HepG2 (cell line): ENCODE results near the gene IFT43. TPM values are rescaled to one million over a fixed set of nuclear protein-coding genes. Genes with fewer than 3 reads are reported as not detected.

Source experiments
- ATAC-seq: fragments of 200-7000 bp; cut with Tn5 transposase; 3 replicates; pipeline ENCODE4 v1.9.1; 2020; ENCODE audit warnings: mild to moderate bottlenecking, moderate library complexity
- BruUV-seq: library from RNA; stranded (reverse); fragments of 400-500 nt; replicated peaks from 2 replicates; lab custom pipeline; 2021; lab: Mats Ljungman, UMichigan
- CTCF ChIA-PET: fragments of 300-600 bp; formaldehyde crosslinking; extraction: SDS; loops from one replicate; lab custom pipeline; 2021; ENCODE audit warnings: low total read pairs, inconsistent platforms, low intra/inter-chr PET ratio; lab: Yijun Ruan, JAX
- POLR2A ChIA-PET: fragments of 350-600 bp; sonication (Branson Sonifier 250); formaldehyde crosslinking; loops from one replicate; lab custom pipeline; 2020; ENCODE audit warnings: antibody characterized with exemption, inconsistent platforms; lab: Yijun Ruan, JAX
- DNase-seq: peaks from one replicate; pipeline ENCODE4 v3.0.0-alpha.2; 2015; ENCODE audit warnings: low spot score
- FAIRE-seq: peaks from 3 replicates; lab custom pipeline; 2011; peaks lifted over from hg19 to GRCh38; lab: Jason Lieb, UNC
- H2AFZ ChIP-seq: one replicate; pipeline ENCODE4 v1.6.1; 2011; ENCODE audit warnings: low read length, inconsistent platforms
- H3K27ac ChIP-seq: fragments of 300-600 bp; 3 replicates; pipeline ENCODE4 v1.8.0; 2011; ENCODE audit warnings: mixed run types, mild to moderate bottlenecking, mixed read lengths, low read length, inconsistent platforms; ENCODE audit not compliant: insufficient read depth; ENCODE audit errors: extremely low read length
- H3K27me3 ChIP-seq, 2 experiments: fragments of 200-600 bp in 1 of 2; 2 replicates in 1 of 2; 3 replicates in 1 of 2; pipeline versions ENCODE4 v1.6.0 to v1.8.0; 2011; ENCODE audit warnings: low read length in 2 of 2, mild to moderate bottlenecking in 2 of 2, moderate library complexity in 2 of 2, inconsistent platforms in 1 of 2; ENCODE audit not compliant: insufficient read depth in 2 of 2, control insufficient read depth in 1 of 2
- H3K36me3 ChIP-seq, 2 experiments: fragments of 200-600 bp in 1 of 2; replicated peaks in 1 of 2; 2 replicates in 1 of 2; 3 replicates in 1 of 2; pipeline versions ENCODE4 v1.5.1 to v1.8.0; 2011; ENCODE audit warnings: low read length in 2 of 2, inconsistent platforms in 1 of 2; ENCODE audit not compliant: insufficient read depth in 2 of 2, control insufficient read depth in 1 of 2
- H3K4me1 ChIP-seq: 2 replicates; pipeline ENCODE4 v1.5.1; 2012; ENCODE audit warnings: low read length, inconsistent platforms; ENCODE audit not compliant: insufficient read depth
- H3K4me2 ChIP-seq: 2 replicates; pipeline ENCODE4 v1.6.0; 2011; ENCODE audit warnings: low read depth, low read length, inconsistent platforms
- H3K4me3 ChIP-seq, 3 experiments: fragments of 200-600 bp in 1 of 3; sonication (generic), shearing (Covaris generic) in 1 of 3; replicated peaks in 1 of 3; 2 replicates each; pipeline ENCODE4 v1.5.1; 2011 to 2016; ENCODE audit warnings: low read length in 3 of 3, inconsistent platforms in 2 of 3, low read depth in 2 of 3, mild to moderate bottlenecking in 2 of 3, control low read depth in 1 of 3, mixed read lengths in 1 of 3; ENCODE audit not compliant: insufficient read depth in 1 of 3
- H3K79me2 ChIP-seq: one replicate; pipeline ENCODE4 v1.6.1; 2011; ENCODE audit warnings: low read length, inconsistent platforms; ENCODE audit not compliant: insufficient read depth
- H3K9ac ChIP-seq: 2 replicates; pipeline ENCODE4 v1.6.0; 2011; ENCODE audit warnings: mild to moderate bottlenecking, low read depth, low read length, inconsistent platforms; ENCODE audit not compliant: insufficient read depth
- H3K9me3 ChIP-seq: 2 replicates; pipeline ENCODE4 v1.5.1; 2012; ENCODE audit warnings: mild to moderate bottlenecking, low read length
- H4K20me1 ChIP-seq: 2 replicates; pipeline ENCODE4 v1.6.0; 2011; ENCODE audit warnings: inconsistent platforms, mild to moderate bottlenecking, low read length, moderate library complexity; ENCODE audit not compliant: insufficient read depth
- CAMTA2 ChIP-seq: sonication (generic); formaldehyde crosslinking; IDR thresholded peaks from 2 replicates; pipeline ENCODE4 v1.4.0; 2020; ENCODE audit warnings: mild to moderate bottlenecking, missing genetic modification reagents, borderline replicate concordance
- CC2D1A ChIP-seq: sonication (generic); formaldehyde crosslinking; IDR thresholded peaks from 2 replicates; pipeline ENCODE4 v1.8.1; 2023; ENCODE audit warnings: mild to moderate bottlenecking, missing genetic modification reagents
- CEBPB ChIP-seq: IDR thresholded peaks from 2 replicates; pipeline ENCODE4 v1.6.1; 2011; ENCODE audit warnings: low read depth, low read length, improper control_type of control experiment, borderline replicate concordance
- CENPT ChIP-seq: sonication (generic); formaldehyde crosslinking; IDR thresholded peaks from 2 replicates; pipeline ENCODE4 v1.8.0; 2022; ENCODE audit warnings: low read depth, mild to moderate bottlenecking, moderate library complexity, missing genetic modification reagents
- CENPX ChIP-seq: sonication (generic); formaldehyde crosslinking; IDR thresholded peaks from 2 replicates; pipeline ENCODE4 v1.9.0; 2021; ENCODE audit warnings: mild to moderate bottlenecking, missing genetic modification reagents, moderate library complexity
- CHD4 ChIP-seq: fragments of 200-600 bp; sonication (generic); IDR thresholded peaks from 2 replicates; pipeline ENCODE4 v1.7.0; 2017; ENCODE audit warnings: mild to moderate bottlenecking, low read length, borderline replicate concordance
- MBD4 ChIP-seq: IDR thresholded peaks from 2 replicates; pipeline ENCODE4 v1.6.1; 2012; ENCODE audit warnings: low read length, inconsistent platforms, borderline replicate concordance
- PITX1 ChIP-seq: sonication (generic); formaldehyde crosslinking; IDR thresholded peaks from 2 replicates; pipeline ENCODE4 v1.5.1; 2020; ENCODE audit warnings: mild to moderate bottlenecking, missing genetic modification reagents
- POLR2A ChIP-seq, 2 experiments: IDR thresholded peaks; 2 replicates each; pipeline ENCODE4 v1.6.1; 2011; ENCODE audit warnings: low read depth in 2 of 2, low read length in 2 of 2, mild to moderate bottlenecking in 1 of 2, moderate library complexity in 1 of 2; ENCODE audit not compliant: insufficient read depth in 1 of 2
- SMARCC2 ChIP-seq: fragments of 450-650 bp; IDR thresholded peaks from 2 replicates; pipeline ENCODE4 v1.6.1; 2017; ENCODE audit warnings: antibody characterized with exemption, mild to moderate bottlenecking
- SOX6 ChIP-seq, 2 experiments: fragments of 450-650 bp in 1 of 2; sonication (generic) in 1 of 2; formaldehyde crosslinking in 1 of 2; IDR thresholded peaks; 2 replicates each; pipeline versions ENCODE4 v1.4.0 to v1.6.1; 2017 to 2020; ENCODE audit warnings: antibody characterized with exemption in 1 of 2, mild to moderate bottlenecking in 1 of 2, missing genetic modification reagents in 1 of 2
- TBX3 ChIP-seq: fragments of 450-650 bp; IDR thresholded peaks from 2 replicates; pipeline ENCODE4 v1.6.1; 2017; ENCODE audit warnings: antibody characterized with exemption, mild to moderate bottlenecking, inconsistent platforms, borderline replicate concordance
- TERF1 ChIP-seq: sonication (generic); formaldehyde crosslinking; IDR thresholded peaks from 2 replicates; pipeline ENCODE4 v1.8.0; 2022; ENCODE audit warnings: mild to moderate bottlenecking, missing genetic modification reagents, moderate library complexity
- ZBTB37 ChIP-seq: sonication (generic); formaldehyde crosslinking; IDR thresholded peaks from 2 replicates; pipeline ENCODE4 v1.4.0; 2020; ENCODE audit warnings: mild to moderate bottlenecking, missing genetic modification reagents
- ZBTB49 ChIP-seq: sonication (generic); formaldehyde crosslinking; IDR thresholded peaks from 2 replicates; pipeline ENCODE4 v1.4.0; 2020; ENCODE audit warnings: missing genetic modification reagents, borderline replicate concordance
- ZNF652 ChIP-seq: IDR thresholded peaks from 2 replicates; pipeline ENCODE4 v1.6.1; 2016; ENCODE audit warnings: low read depth, borderline replicate concordance
- ZNF740 ChIP-seq: sonication (generic); formaldehyde crosslinking; IDR thresholded peaks from 2 replicates; pipeline ENCODE4 v1.4.0; 2020; ENCODE audit warnings: missing genetic modification reagents
- ZNF790 ChIP-seq: sonication (generic); formaldehyde crosslinking; IDR thresholded peaks from 2 replicates; pipeline ENCODE4 v1.8.0; 2022; ENCODE audit warnings: missing genetic modification reagents, mild to moderate bottlenecking, borderline replicate concordance
- ZNF878 ChIP-seq: sonication (generic); formaldehyde crosslinking; IDR thresholded peaks from 2 replicates; pipeline ENCODE4 v1.8.1; 2023; ENCODE audit warnings: mild to moderate bottlenecking, missing genetic modification reagents, moderate library complexity
- WGBS: methylation state at CpG from one replicate; pipeline ENCODE4 v1.1.6; 2017; ENCODE audit warnings: low lambda C conversion rate; 5-methylcytosine and 5-hydroxymethylcytosine counted together
- in situ Hi-C: cut with HindIII; loops from 2 replicates; pipeline ENCODE4 v1.10.0; 2017; ENCODE audit warnings: low pct_unique_long_range_greater_than_20kb; ENCODE audit not compliant: extremely low pct_ligation_motif_present
- intact Hi-C: fragments of 100-400 bp; cut with micrococcal nuclease; formaldehyde crosslinking; loops from one replicate; pipeline ENCODE4 v1.10.0; 2022; ENCODE audit not compliant: unreplicated experiment
- polyA plus RNA-seq, 8 experiments: library from polyadenylated mRNA; depleted of rRNA in 3 of 8; stranded (reverse) in 7 of 8; unstranded in 1 of 8; fragments of >200 nt; fragmentation: Illumina TruSeq in 4 of 8; extraction: Trizol in 4 of 8; gene quantifications; 2 replicates each; pipeline versions ENCODE4 v1.2.1 to v1.2.3, GENCODE V29; 2011 to 2016; ENCODE audit warnings: low read depth in 4 of 8, missing spikeins in 1 of 8, mixed read lengths in 1 of 8; ENCODE audit not compliant: insufficient read depth in 1 of 8
- total RNA-seq, 5 experiments: library from RNA; depleted of rRNA; stranded (reverse); fragments of >200 nt; fragmentation: Illumina TruSeq; extraction: Trizol; gene quantifications; 2 replicates each; pipeline ENCODE4 v1.2.3, GENCODE V29; 2016; ENCODE audit warnings: low read depth in 1 of 5

Gene IFT43
- total and polyA plus RNA-seq, 2 of the 13 experiments (the other 11 are each of a cell fraction or from before 2014, with no cell fraction given), result 0.15 to 0.55 TPM

GRCh38 chr14:76006253-76006652, 20.7 kb downstream of the IFT43 start:
- POLR2A ChIA-PET, result no interaction called here
- no peak overlapping the region for H3K4me3 ChIP-seq
- H3K27ac ChIP-seq, result no peak overlapping the region
- no peaks in the 10 kb centered on the region for H3K9me3 ChIP-seq
- no peak overlapping the region for H2AFZ ChIP-seq
- no peak overlapping the region for H3K4me2 ChIP-seq
- WGBS, result 39% methylated on average over 2 of the region's 2 CpGs
- CTCF ChIA-PET, result no interaction called here
- BruUV-seq, result no TSS peak
- in situ Hi-C loops (no loop called here), intact Hi-C loops (no loop called here)
- no peaks in the 10 kb centered on the region for H3K79me2 ChIP-seq
- H3K36me3 ChIP-seq, result no peaks in the 10 kb centered on the region
- TF ChIP-seq SMARCC2 (no peak), CAMTA2 (CRISPR knock-in tag) (no peak), ZNF740 (CRISPR knock-in tag) (no peak), MBD4 (no peak), PITX1 (CRISPR knock-in tag) (no peak), ZNF652 (CRISPR knock-in tag) (no peak), CC2D1A (no peak), ZBTB37 (no peak), CHD4 (no peak), ZNF790 (CRISPR knock-in tag) (no peak), CENPX (CRISPR knock-in tag) (no peak), SOX6 (IDR thresholded peaks at IDR 0.05) (no peak), SOX6 (CRISPR knock-in tag; IDR thresholded peaks at IDR 0.05) (no peak), ZBTB49 (CRISPR knock-in tag) (no peak), CENPT (CRISPR knock-in tag) (no peak), TERF1 (CRISPR knock-in tag) (no peak), CEBPB (no peak), ZNF878 (CRISPR knock-in tag) (no peak), TBX3 (no peak), POLR2A (IDR thresholded peaks at IDR 0.05; ENCODE audit: insufficient read depth in 1 of 2, low read depth in 2 of 2, low read length in 2 of 2) (no peak)
- no peaks in the 10 kb centered on the region; a peak in 1 of 5 replicates for H3K27me3 ChIP-seq
- no peak overlapping the region for H3K9ac ChIP-seq
- no peaks in the 10 kb centered on the region for H4K20me1 ChIP-seq
- no peak for ATAC-seq
- no peak for FAIRE-seq
- H3K4me1 ChIP-seq, result no peaks in the 10 kb centered on the region
- no peak for DNase-seq
